ENCODE results near the gene KLF16. TPM values are rescaled to one million over a fixed set of nuclear protein-coding genes. Genes with fewer than 3 reads are reported as not detected.

The KLF16 gene
- total RNA-seq, 3 donors from 2014 or later: 2.9 to 4.6 (median 4.1) TPM

DNA sequence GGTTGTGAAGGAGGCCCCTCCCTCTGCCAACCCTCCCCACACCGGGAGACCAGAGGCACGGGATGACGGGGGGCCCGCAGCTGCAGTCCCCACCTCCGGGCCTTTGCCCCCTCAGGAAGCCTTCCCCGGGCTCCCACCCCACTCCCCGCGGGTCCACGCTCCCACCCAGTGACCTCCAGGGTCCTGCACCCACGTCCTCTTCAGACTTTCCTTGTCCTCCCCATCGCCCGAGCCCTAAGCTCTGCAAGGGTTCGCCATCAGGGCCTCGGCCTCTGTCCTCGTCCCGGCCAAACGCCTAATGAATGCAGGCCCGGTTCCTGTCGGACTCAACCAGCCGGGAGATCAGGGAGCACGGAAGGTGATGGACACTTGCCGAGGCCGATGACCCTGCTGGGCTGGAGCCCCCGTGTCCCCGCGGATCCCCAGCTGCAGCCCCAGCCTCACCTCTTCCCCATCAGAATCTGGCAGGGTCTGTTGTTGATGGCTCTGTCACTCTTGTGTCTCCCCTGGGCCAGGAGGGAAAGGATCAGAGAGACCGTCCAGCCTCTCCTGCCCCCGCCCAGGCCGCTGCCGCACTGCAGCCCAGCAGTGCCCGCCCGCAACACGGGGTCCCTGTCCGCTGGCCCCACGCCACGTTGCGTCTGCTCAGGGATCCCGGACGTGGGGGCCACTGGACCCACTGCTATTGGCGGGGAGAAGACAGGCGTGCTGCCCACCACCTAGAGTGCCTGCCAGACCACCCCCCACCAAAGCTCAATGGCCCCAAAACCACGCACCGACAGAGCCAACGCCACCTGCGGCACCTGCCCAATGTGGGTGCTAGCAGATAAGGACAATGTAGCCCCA lies 57.0 kb downstream of the KLF16 start:
- TF ChIP-seq, protein P1, sequence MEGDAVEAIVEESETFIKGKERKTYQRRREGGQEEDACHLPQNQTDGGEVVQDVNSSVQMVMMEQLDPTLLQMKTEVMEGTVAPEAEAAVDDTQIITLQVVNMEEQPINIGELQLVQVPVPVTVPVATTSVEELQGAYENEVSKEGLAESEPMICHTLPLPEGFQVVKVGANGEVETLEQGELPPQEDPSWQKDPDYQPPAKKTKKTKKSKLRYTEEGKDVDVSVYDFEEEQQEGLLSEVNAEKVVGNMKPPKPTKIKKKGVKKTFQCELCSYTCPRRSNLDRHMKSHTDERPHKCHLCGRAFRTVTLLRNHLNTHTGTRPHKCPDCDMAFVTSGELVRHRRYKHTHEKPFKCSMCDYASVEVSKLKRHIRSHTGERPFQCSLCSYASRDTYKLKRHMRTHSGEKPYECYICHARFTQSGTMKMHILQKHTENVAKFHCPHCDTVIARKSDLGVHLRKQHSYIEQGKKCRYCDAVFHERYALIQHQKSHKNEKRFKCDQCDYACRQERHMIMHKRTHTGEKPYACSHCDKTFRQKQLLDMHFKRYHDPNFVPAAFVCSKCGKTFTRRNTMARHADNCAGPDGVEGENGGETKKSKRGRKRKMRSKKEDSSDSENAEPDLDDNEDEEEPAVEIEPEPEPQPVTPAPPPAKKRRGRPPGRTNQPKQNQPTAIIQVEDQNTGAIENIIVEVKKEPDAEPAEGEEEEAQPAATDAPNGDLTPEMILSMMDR (IDR thresholded peaks at IDR 0.05): no peak
- TF ChIP-seq POLR2A (IDR thresholded peaks at IDR 0.05) (no peak), POLR2AphosphoS5 (IDR thresholded peaks at IDR 0.05) (no peak)
- DNase-seq (ENCODE audit: low spot score in 2 of 2): no peak
- Histone ChIP-seq H3K27me3 (no peaks in the 10 kb centered on the region), H3K27ac (no peak overlapping the region), H3K9me3 (no peaks in the 10 kb centered on the region), H3K36me3 (no peaks in the 10 kb centered on the region), H3K4me1 (no peaks in the 10 kb centered on the region), H3K4me3 (no peak overlapping the region)
- intact Hi-C loops (cut with DNase I; ENCODE audit: low total_unique reads): no loop called here

DNA sequence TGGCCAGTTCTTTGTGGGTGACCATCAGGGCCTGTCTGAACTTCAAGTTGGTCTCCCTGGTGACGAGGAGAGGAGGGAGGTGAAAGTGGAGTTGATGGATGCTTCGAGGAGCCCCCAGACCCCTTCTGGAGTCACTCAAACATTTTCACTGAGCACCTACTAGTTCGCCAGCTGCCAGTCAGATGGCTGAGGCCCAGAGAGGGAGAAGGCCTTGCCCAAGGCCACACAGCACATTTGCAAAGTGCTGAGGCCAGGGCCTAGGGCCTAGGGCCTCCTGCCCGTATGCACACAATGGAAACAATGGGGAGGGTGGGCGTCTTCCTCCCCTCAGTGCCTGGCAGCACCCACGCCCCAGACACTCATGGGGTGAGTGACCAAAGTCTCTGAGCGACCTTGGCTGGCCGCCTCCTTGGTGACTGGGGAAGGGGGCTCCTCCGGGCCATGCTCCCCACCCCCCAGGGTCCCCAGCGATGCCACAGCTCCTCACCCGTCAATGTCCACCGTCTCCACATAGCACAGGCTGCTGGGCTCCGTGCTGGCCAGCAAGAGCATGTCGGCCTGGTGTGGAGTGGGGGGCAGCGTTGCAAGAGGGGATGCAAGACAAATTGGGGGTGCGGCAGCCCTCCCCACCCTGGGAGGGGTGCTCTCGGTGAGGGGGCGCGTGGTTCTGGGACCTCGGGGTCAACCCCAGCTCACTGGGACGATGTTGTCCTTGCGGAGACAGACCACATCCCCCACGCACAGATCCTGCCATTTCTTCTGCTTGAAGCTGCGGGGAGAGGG lies 57.8 kb downstream of the KLF16 start:
- H3K36me3 ChIP-seq: no peaks in the 10 kb centered on the region
- H3K4me3 ChIP-seq: no peak overlapping the region
- TF ChIP-seq, protein P1 (IDR thresholded peaks at IDR 0.05): no peak
- TF ChIP-seq POLR2AphosphoS5 (IDR thresholded peaks at IDR 0.05) (no peak), POLR2A (IDR thresholded peaks at IDR 0.05) (no peak)
- H3K27me3 ChIP-seq: no peaks in the 10 kb centered on the region
- H3K27ac ChIP-seq: no peak overlapping the region
- H3K9me3 ChIP-seq: no peaks in the 10 kb centered on the region
- DNase-seq (ENCODE audit: low spot score in 2 of 2): no peak
- no peaks in the 10 kb centered on the region for H3K4me1 ChIP-seq
- intact Hi-C loops (cut with DNase I; ENCODE audit: low total_unique reads): no loop called here

- Histone ChIP-seq H3K36me3 (no peaks in the 10 kb centered on the region), H3K27me3 (no peaks in the 10 kb centered on the region), H3K4me3 (no peak overlapping the region), H3K4me1 (no peaks in the 10 kb centered on the region), H3K27ac (no peak overlapping the region), H3K9me3 (no peaks in the 10 kb centered on the region)
- intact Hi-C loops (cut with DNase I; ENCODE audit: low total_unique reads): loop anchor here (5.0 kb wide), 1 partner anchor 1188 kb away; no protein-coding TSS in a partner anchor
- no peak for DNase-seq (ENCODE audit: low spot score in 2 of 2)
- TF ChIP-seq, protein P1 (IDR thresholded peaks at IDR 0.05): no peak
- TF ChIP-seq POLR2AphosphoS5 (IDR thresholded peaks at IDR 0.05): no peak
- TF ChIP-seq POLR2A (IDR thresholded peaks at IDR 0.05): no peak
These were observed 58.5 kb downstream of the KLF16 start for GRCh38 chr19:1804858-1805257.

Other genes starting within 250 kb of the KLF16 start
- 10 to 100 TPM; 38.6 to 45.3 (median 42.3) TPM for gene TCF3, start 211.0 kb downstream of the KLF16 start, total RNA-seq
- not detected for gene ONECUT3, start 110.1 kb downstream of the KLF16 start, total RNA-seq
- 1 to 10 TPM in 2 of 3 donors, under 1 TPM in 1; 0.66 to 1.4 (median 1.0) TPM for gene ATP8B3, start 51.3 kb downstream of the KLF16 start, total RNA-seq
- gene REXO1, start 15.1 kb downstream of the KLF16 start, total RNA-seq: 10 to 100 TPM; 10.4 to 25.2 (median 19.7) TPM
- 10 to 100 TPM; 62.4 to 81.3 (median 76.0) TPM for gene ABHD17A, start 21.9 kb upstream of the KLF16 start, total RNA-seq
- gene ADAT3, start 41.8 kb upstream of the KLF16 start, total RNA-seq: 1 to 10 TPM; 1.1 to 5.4 (median 4.9) TPM
- 10 to 100 TPM; 41.4 to 66.6 (median 44.6) TPM for gene SCAMP4, start 41.8 kb upstream of the KLF16 start, total RNA-seq
- gene CSNK1G2, start 77.6 kb upstream of the KLF16 start, total RNA-seq: 10 to 100 TPM; 31.5 to 76.7 (median 68.2) TPM
- 10 to 100 TPM; 52.0 to 67.2 (median 54.4) TPM for gene BTBD2, start 152.1 kb upstream of the KLF16 start, total RNA-seq
- 100 to 1,000 TPM in 1 of 3 donors, 10 to 100 TPM in 2; 94.7 to 170 (median 97.0) TPM for gene MKNK2, start 187.7 kb upstream of the KLF16 start, total RNA-seq
- gene MOB3A, start 232.7 kb upstream of the KLF16 start, total RNA-seq: 10 to 100 TPM; 18.3 to 45.8 (median 29.2) TPM
- 10 to 100 TPM in 1 of 3 donors, 1 to 10 TPM in 2; 3.6 to 12.8 (median 3.7) TPM for gene IZUMO4, start 233.3 kb upstream of the KLF16 start, total RNA-seq